Endodermal cell (in vitro differentiated cells): ENCODE results near the gene CCDC167. TPM values are rescaled to one million over a fixed set of nuclear protein-coding genes. Genes with fewer than 3 reads are reported as not detected.

Experiments
- DNase-seq: peaks from one replicate; pipeline ENCODE4 v3.0.0-alpha.2; 2017
- H3K27ac ChIP-seq: 2 replicates; pipeline ENCODE4 v1.5.1; 2013; ENCODE audit warnings: mild to moderate bottlenecking, low read depth, low read length, moderate library complexity
- H3K27me3 ChIP-seq: 2 replicates; pipeline ENCODE4 v1.6.1; 2013; ENCODE audit warnings: mild to moderate bottlenecking, low read length, moderate library complexity; ENCODE audit not compliant: insufficient read depth, control insufficient read depth, poor library complexity, severe bottlenecking
- H3K36me3 ChIP-seq: 2 replicates; pipeline ENCODE4 v1.7.0; 2013; ENCODE audit warnings: mild to moderate bottlenecking, low read length, moderate library complexity; ENCODE audit not compliant: control insufficient read depth, insufficient read depth
- H3K4me1 ChIP-seq: one replicate; pipeline ENCODE4 v1.7.0; 2013; ENCODE audit warnings: low read length; ENCODE audit not compliant: control insufficient read depth, insufficient read depth
- H3K4me3 ChIP-seq: 2 replicates; pipeline ENCODE4 v1.5.1; 2013; ENCODE audit warnings: mild to moderate bottlenecking, low read length, moderate library complexity
- H3K9ac ChIP-seq: 2 replicates; pipeline ENCODE4 v1.6.1; 2013; ENCODE audit warnings: mild to moderate bottlenecking, low read length, moderate library complexity; ENCODE audit not compliant: poor library complexity, severe bottlenecking; ENCODE audit errors: extremely low read depth
- H3K9me3 ChIP-seq: 2 replicates; pipeline ENCODE4 v1.6.1; 2013; ENCODE audit warnings: mild to moderate bottlenecking, low read length, moderate library complexity; ENCODE audit not compliant: control insufficient read depth
- H3K27ac Mint-ChIP-seq: 2 replicates; pipeline ENCODE4 v1.8.0; 2020; ENCODE audit warnings: mixed read lengths
- H3K27me3 Mint-ChIP-seq: 2 replicates; pipeline ENCODE4 v1.8.0; 2021; ENCODE audit warnings: mild to moderate bottlenecking, mixed read lengths; ENCODE audit not compliant: insufficient read depth
- H3K36me3 Mint-ChIP-seq: 2 replicates; pipeline ENCODE4 v1.8.0; 2020; ENCODE audit warnings: low read depth, mixed read lengths
- H3K4me1 Mint-ChIP-seq: 2 replicates; pipeline ENCODE4 v1.8.0; 2020; ENCODE audit warnings: mixed read lengths
- H3K4me3 Mint-ChIP-seq: 2 replicates; pipeline ENCODE4 v1.8.0; 2020; ENCODE audit warnings: mild to moderate bottlenecking, moderate library complexity, mixed read lengths
- H3K9me3 Mint-ChIP-seq: 2 replicates; pipeline ENCODE4 v1.8.0; 2020; ENCODE audit warnings: mild to moderate bottlenecking, mixed read lengths
- CTCF ChIP-seq: fragments of 200-600 bp; sonication (generic); conservative IDR thresholded peaks from 2 replicates; pipeline ENCODE4 v1.5.0; 2021; ENCODE audit warnings: antibody characterized with exemption, mild to moderate bottlenecking
- WGBS, 2 experiments: methylation state at CpG; one replicate each; pipeline versions ENCODE4 v1.1.5 to v1.1.7; 2013; ENCODE audit warnings: missing lambda C conversion rate in 2 of 2, mixed read lengths in 1 of 2; ENCODE audit not compliant: insufficient coverage in 1 of 2, insufficient read length in 1 of 2; 5-methylcytosine and 5-hydroxymethylcytosine counted together
- total RNA-seq, 2 donors: library from RNA; stranded (reverse); fragmentation: NEBNext Ultra II Directional in 1 of 2; extraction: Animal tissue kit (Norgen Biotek cat#: 25700) in 1 of 2; gene quantifications; 2 replicates in 1 of 2; 3 replicates in 1 of 2; pipeline ENCODE4 v1.2.1, GENCODE V29; 2021

Gene CCDC167
- total RNA-seq, 2 donors from 2014 or later, result 60.4 to 66.1 TPM

- H3K27ac ChIP-seq, result peak overlapping the region; percentile 85
- H3K36me3 Mint-ChIP-seq, result no peaks in the 10 kb centered on the region
- H3K9me3 ChIP-seq, result no peaks in the 10 kb centered on the region
- no peak overlapping the region for H3K4me3 ChIP-seq
- no peaks in the 10 kb centered on the region for H3K9me3 Mint-ChIP-seq
- peaks cover 9% of the 10 kb centered on the region for H3K4me1 ChIP-seq
- peaks cover 35% of the 10 kb centered on the region for H3K27me3 Mint-ChIP-seq
- H3K9ac ChIP-seq, result no peak overlapping the region
- H3K4me3 Mint-ChIP-seq, result no peak overlapping the region
- peaks cover 22% of the 10 kb centered on the region for H3K4me1 Mint-ChIP-seq
- DNase-seq, result peak; percentile 76
- TF ChIP-seq CTCF, result no peak
- H3K27ac Mint-ChIP-seq, result no peak overlapping the region
- H3K36me3 ChIP-seq, result no peaks in the 10 kb centered on the region
- 62 to 73% methylated on average over 7 to 18 of the region's 18 CpGs for WGBS, 2 experiments
- peaks cover 19% of the 10 kb centered on the region for H3K27me3 ChIP-seq
Observed at GRCh38 chr6:37516076-37516919, 16.6 kb upstream of the CCDC167 start.

- Histone ChIP-seq H3K27me3 (peaks cover 19% of the 10 kb centered on the region), H3K9me3 (no peaks in the 10 kb centered on the region), H3K4me3 (no peak overlapping the region), H3K4me1 (peaks cover 9% of the 10 kb centered on the region), H3K9ac (no peak overlapping the region), H3K36me3 (no peaks in the 10 kb centered on the region), H3K27ac (peak overlapping the region; percentile 85)
- Mint-ChIP-seq H3K27ac (no peak overlapping the region), H3K27me3 (peaks cover 41% of the 10 kb centered on the region), H3K9me3 (no peaks in the 10 kb centered on the region), H3K36me3 (no peaks in the 10 kb centered on the region), H3K4me3 (no peak overlapping the region), H3K4me1 (peaks cover 22% of the 10 kb centered on the region)
- no peak for TF ChIP-seq CTCF
- DNase-seq, result no peak
- 90 to 97% methylated on average over 5 to 9 of the region's 9 CpGs for WGBS, 2 experiments
Observed at GRCh38 chr6:37515712-37516075, 16.0 kb upstream of the CCDC167 start.

- H3K27me3 Mint-ChIP-seq, result peaks cover 41% of the 10 kb centered on the region
- peaks cover 9% of the 10 kb centered on the region for H3K4me1 ChIP-seq
Observed at GRCh38 chr6:37514837-37515236, 15.1 kb upstream of the CCDC167 start.

More at GRCh38 chr6:37514837-37515236, 15.1 kb upstream of the CCDC167 start:
- Mint-ChIP-seq H3K27ac (no peak overlapping the region), H3K36me3 (no peaks in the 10 kb centered on the region), H3K9me3 (no peaks in the 10 kb centered on the region), H3K4me3 (no peak overlapping the region), H3K4me1 (peaks cover 22% of the 10 kb centered on the region)
- H3K4me3 ChIP-seq, result no peak overlapping the region
- H3K36me3 ChIP-seq, result no peaks in the 10 kb centered on the region
- 79 to 90% methylated on average over 2 to 7 of the region's 7 CpGs for WGBS, 2 experiments
- DNase-seq, result no peak
- no peak overlapping the region for H3K9ac ChIP-seq
- H3K27me3 ChIP-seq, result peaks cover 19% of the 10 kb centered on the region
- no peaks in the 10 kb centered on the region for H3K9me3 ChIP-seq
- TF ChIP-seq CTCF, result no peak
- no peak overlapping the region for H3K27ac ChIP-seq
